Measurements from ENCODE around the gene TMEM255B.

- TF ChIP-seq POLR2A (IDR thresholded peaks at IDR 0.05; ENCODE audit: low read length) (no peak), GATA1 (IDR thresholded peaks at IDR 0.05; ENCODE audit: low read depth, low read length) (no peak)
Measured at GRCh38 chr13:113796964-113797676, 38.1 kb downstream of the TMEM255B start.
